Endodermal cell (in vitro differentiated cells): Measurements from ENCODE around the gene TACR1. TPM values are rescaled to one million over a fixed set of nuclear protein-coding genes. Genes with fewer than 3 reads are reported as not detected.

Experiments
- DNase-seq: peaks from one replicate; pipeline ENCODE4 v3.0.0-alpha.2; 2017
- H3K27ac ChIP-seq: 2 replicates; pipeline ENCODE4 v1.5.1; 2013; ENCODE audit warnings: mild to moderate bottlenecking, low read depth, low read length, moderate library complexity
- H3K27me3 ChIP-seq: 2 replicates; pipeline ENCODE4 v1.6.1; 2013; ENCODE audit warnings: mild to moderate bottlenecking, low read length, moderate library complexity; ENCODE audit not compliant: insufficient read depth, control insufficient read depth, poor library complexity, severe bottlenecking
- H3K36me3 ChIP-seq: 2 replicates; pipeline ENCODE4 v1.7.0; 2013; ENCODE audit warnings: mild to moderate bottlenecking, low read length, moderate library complexity; ENCODE audit not compliant: control insufficient read depth, insufficient read depth
- H3K4me1 ChIP-seq: one replicate; pipeline ENCODE4 v1.7.0; 2013; ENCODE audit warnings: low read length; ENCODE audit not compliant: control insufficient read depth, insufficient read depth
- H3K4me3 ChIP-seq: 2 replicates; pipeline ENCODE4 v1.5.1; 2013; ENCODE audit warnings: mild to moderate bottlenecking, low read length, moderate library complexity
- H3K9ac ChIP-seq: 2 replicates; pipeline ENCODE4 v1.6.1; 2013; ENCODE audit warnings: mild to moderate bottlenecking, low read length, moderate library complexity; ENCODE audit not compliant: poor library complexity, severe bottlenecking; ENCODE audit errors: extremely low read depth
- H3K9me3 ChIP-seq: 2 replicates; pipeline ENCODE4 v1.6.1; 2013; ENCODE audit warnings: mild to moderate bottlenecking, low read length, moderate library complexity; ENCODE audit not compliant: control insufficient read depth
- H3K27ac Mint-ChIP-seq: 2 replicates; pipeline ENCODE4 v1.8.0; 2020; ENCODE audit warnings: mixed read lengths
- H3K27me3 Mint-ChIP-seq: 2 replicates; pipeline ENCODE4 v1.8.0; 2021; ENCODE audit warnings: mild to moderate bottlenecking, mixed read lengths; ENCODE audit not compliant: insufficient read depth
- H3K36me3 Mint-ChIP-seq: 2 replicates; pipeline ENCODE4 v1.8.0; 2020; ENCODE audit warnings: low read depth, mixed read lengths
- H3K4me1 Mint-ChIP-seq: 2 replicates; pipeline ENCODE4 v1.8.0; 2020; ENCODE audit warnings: mixed read lengths
- H3K4me3 Mint-ChIP-seq: 2 replicates; pipeline ENCODE4 v1.8.0; 2020; ENCODE audit warnings: mild to moderate bottlenecking, moderate library complexity, mixed read lengths
- H3K9me3 Mint-ChIP-seq: 2 replicates; pipeline ENCODE4 v1.8.0; 2020; ENCODE audit warnings: mild to moderate bottlenecking, mixed read lengths
- WGBS, 2 experiments: methylation state at CpG; one replicate each; pipeline versions ENCODE4 v1.1.5 to v1.1.7; 2013; ENCODE audit warnings: missing lambda C conversion rate in 2 of 2, mixed read lengths in 1 of 2; ENCODE audit not compliant: insufficient coverage in 1 of 2, insufficient read length in 1 of 2; 5-methylcytosine and 5-hydroxymethylcytosine counted together
- total RNA-seq, 2 donors: library from RNA; stranded (reverse); fragmentation: NEBNext Ultra II Directional in 1 of 2; extraction: Animal tissue kit (Norgen Biotek cat#: 25700) in 1 of 2; gene quantifications; 2 replicates in 1 of 2; 3 replicates in 1 of 2; pipeline ENCODE4 v1.2.1, GENCODE V29; 2021
- TF ChIP-seq, protein P1 (sequence below): fragments of 200-600 bp; sonication (generic); conservative IDR thresholded peaks from 2 replicates; pipeline ENCODE4 v1.5.0; 2021; ENCODE audit warnings: antibody characterized with exemption, mild to moderate bottlenecking

TACR1 gene
- total RNA-seq, 2 donors from 2014 or later, result 0.09 to 0.69 TPM

DNA sequence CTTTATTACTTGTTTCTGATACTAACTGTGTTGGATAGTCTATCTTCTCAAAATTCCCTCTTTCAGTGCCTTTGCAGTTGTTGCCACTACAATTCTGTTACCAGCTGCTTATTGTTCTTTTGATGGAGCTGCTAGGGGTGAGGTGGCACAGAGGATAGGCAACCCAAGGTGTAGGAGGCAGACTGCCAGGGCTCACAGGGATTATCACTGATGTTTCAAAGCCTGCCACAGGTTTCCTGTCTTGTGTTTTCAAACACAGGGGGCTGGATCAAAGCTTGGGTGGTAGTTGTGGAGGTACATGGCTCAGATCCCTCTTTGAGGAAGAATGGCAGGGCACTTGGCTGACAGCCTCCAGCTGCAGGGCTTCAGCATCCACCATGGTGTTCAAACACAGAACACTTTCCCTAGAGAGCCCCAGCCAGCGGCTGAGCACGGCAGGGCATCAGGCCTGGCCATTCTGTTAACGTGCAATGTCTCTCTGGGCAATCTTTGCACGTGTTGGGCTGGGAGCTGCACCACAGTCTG, 153.7 kb downstream of the TACR1 start:
- H3K9me3 Mint-ChIP-seq, result no peaks in the 10 kb centered on the region
- Histone ChIP-seq H3K27ac (no peak overlapping the region), H3K4me3 (no peak overlapping the region), H3K9ac (no peak overlapping the region), H3K4me1 (no peaks in the 10 kb centered on the region), H3K36me3 (no peaks in the 10 kb centered on the region), H3K9me3 (no peaks in the 10 kb centered on the region), H3K27me3 (no peaks in the 10 kb centered on the region)
- H3K36me3 Mint-ChIP-seq, result no peaks in the 10 kb centered on the region
- H3K4me1 Mint-ChIP-seq, result peaks cover 5% of the 10 kb centered on the region
- no peak overlapping the region for H3K4me3 Mint-ChIP-seq
- DNase-seq, result no peak
- peaks cover 3% of the 10 kb centered on the region for H3K27me3 Mint-ChIP-seq
- 85 to 96% methylated on average over 3 to 4 of the region's 4 CpGs for WGBS, 2 experiments
- TF ChIP-seq, protein P1, sequence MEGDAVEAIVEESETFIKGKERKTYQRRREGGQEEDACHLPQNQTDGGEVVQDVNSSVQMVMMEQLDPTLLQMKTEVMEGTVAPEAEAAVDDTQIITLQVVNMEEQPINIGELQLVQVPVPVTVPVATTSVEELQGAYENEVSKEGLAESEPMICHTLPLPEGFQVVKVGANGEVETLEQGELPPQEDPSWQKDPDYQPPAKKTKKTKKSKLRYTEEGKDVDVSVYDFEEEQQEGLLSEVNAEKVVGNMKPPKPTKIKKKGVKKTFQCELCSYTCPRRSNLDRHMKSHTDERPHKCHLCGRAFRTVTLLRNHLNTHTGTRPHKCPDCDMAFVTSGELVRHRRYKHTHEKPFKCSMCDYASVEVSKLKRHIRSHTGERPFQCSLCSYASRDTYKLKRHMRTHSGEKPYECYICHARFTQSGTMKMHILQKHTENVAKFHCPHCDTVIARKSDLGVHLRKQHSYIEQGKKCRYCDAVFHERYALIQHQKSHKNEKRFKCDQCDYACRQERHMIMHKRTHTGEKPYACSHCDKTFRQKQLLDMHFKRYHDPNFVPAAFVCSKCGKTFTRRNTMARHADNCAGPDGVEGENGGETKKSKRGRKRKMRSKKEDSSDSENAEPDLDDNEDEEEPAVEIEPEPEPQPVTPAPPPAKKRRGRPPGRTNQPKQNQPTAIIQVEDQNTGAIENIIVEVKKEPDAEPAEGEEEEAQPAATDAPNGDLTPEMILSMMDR, result no peak
- no peak overlapping the region for H3K27ac Mint-ChIP-seq

DNA sequence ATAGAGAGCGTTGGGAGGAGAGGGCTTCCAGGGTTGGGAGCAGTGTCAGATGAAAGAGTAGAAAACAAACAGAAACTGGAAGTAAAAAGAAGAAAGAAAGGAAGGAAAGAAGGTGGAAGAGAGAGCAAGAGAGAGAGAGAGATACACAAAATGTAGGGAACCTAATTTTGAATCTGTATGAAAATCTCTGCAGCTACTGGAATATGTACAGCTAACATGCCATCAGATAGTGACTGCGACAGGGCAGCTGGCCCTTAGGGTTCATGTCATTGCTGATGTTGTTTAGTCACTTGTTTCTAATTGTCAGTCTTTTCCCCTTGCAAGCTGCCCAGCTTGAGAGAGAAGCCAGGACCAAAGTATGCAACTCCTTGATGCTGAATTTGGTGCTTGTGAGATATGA, 155.0 kb downstream of the TACR1 start:
- no peak overlapping the region for H3K27ac ChIP-seq
- DNase-seq, result no peak
- no peaks in the 10 kb centered on the region for H3K9me3 ChIP-seq
- no peak overlapping the region for H3K9ac ChIP-seq
- no peak overlapping the region for H3K4me3 ChIP-seq
- Mint-ChIP-seq H3K27me3 (peaks cover 3% of the 10 kb centered on the region), H3K4me3 (no peak overlapping the region), H3K27ac (no peak overlapping the region), H3K36me3 (no peaks in the 10 kb centered on the region), H3K9me3 (no peaks in the 10 kb centered on the region), H3K4me1 (peaks cover 5% of the 10 kb centered on the region)
- no peaks in the 10 kb centered on the region for H3K4me1 ChIP-seq
- WGBS, 2 experiments, result 92 to 93% methylated on average over 2 of the region's 2 CpGs
- TF ChIP-seq, protein P1, result no peak
- no peaks in the 10 kb centered on the region for H3K27me3 ChIP-seq
- no peaks in the 10 kb centered on the region for H3K36me3 ChIP-seq

- Histone ChIP-seq H3K9ac (no peak overlapping the region), H3K27ac (no peak overlapping the region), H3K36me3 (no peaks in the 10 kb centered on the region), H3K9me3 (peaks cover 4% of the 10 kb centered on the region), H3K4me3 (no peak overlapping the region), H3K27me3 (no peaks in the 10 kb centered on the region), H3K4me1 (no peaks in the 10 kb centered on the region)
- Mint-ChIP-seq H3K36me3 (no peaks in the 10 kb centered on the region), H3K9me3 (no peaks in the 10 kb centered on the region), H3K4me3 (no peak overlapping the region), H3K27me3 (peaks cover 3% of the 10 kb centered on the region), H3K27ac (no peak overlapping the region), H3K4me1 (peaks cover 5% of the 10 kb centered on the region)
- 88% methylated on average over 1 of the region's 1 CpG; no CpG with 5 or more reads in 1 of the 2 experiments for WGBS, 2 experiments
- TF ChIP-seq, protein P1, result no peak
- no peak for DNase-seq
Measured at GRCh38 chr2:75042823-75043222, 156.5 kb downstream of the TACR1 start.
